Measurements from ENCODE around the gene ZNF362.
"Not testable (repeated sequence)": the region's sequence is repeated elsewhere in the genome, so short reads cannot be mapped to it uniquely, and the experiment has no call there.

ZNF362 gene

GRCh38 chr1:33305816-33306652, 49.7 kb downstream of the ZNF362 start:
- TF ChIP-seq, protein P1, sequence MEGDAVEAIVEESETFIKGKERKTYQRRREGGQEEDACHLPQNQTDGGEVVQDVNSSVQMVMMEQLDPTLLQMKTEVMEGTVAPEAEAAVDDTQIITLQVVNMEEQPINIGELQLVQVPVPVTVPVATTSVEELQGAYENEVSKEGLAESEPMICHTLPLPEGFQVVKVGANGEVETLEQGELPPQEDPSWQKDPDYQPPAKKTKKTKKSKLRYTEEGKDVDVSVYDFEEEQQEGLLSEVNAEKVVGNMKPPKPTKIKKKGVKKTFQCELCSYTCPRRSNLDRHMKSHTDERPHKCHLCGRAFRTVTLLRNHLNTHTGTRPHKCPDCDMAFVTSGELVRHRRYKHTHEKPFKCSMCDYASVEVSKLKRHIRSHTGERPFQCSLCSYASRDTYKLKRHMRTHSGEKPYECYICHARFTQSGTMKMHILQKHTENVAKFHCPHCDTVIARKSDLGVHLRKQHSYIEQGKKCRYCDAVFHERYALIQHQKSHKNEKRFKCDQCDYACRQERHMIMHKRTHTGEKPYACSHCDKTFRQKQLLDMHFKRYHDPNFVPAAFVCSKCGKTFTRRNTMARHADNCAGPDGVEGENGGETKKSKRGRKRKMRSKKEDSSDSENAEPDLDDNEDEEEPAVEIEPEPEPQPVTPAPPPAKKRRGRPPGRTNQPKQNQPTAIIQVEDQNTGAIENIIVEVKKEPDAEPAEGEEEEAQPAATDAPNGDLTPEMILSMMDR (IDR thresholded peaks at IDR 0.05; ENCODE audit: borderline replicate concordance, insufficient read depth, low read depth, low read length), result no peak
- H3K4me3 ChIP-seq (ENCODE audit: low read depth, low read length), result no peak overlapping the region

- TF ChIP-seq, protein P1 (IDR thresholded peaks at IDR 0.05; ENCODE audit: borderline replicate concordance, insufficient read depth, low read depth, low read length), result no peak
- no peak overlapping the region for H3K4me3 ChIP-seq (ENCODE audit: low read depth, low read length)
Measured at GRCh38 chr1:33306653-33307493, 50.6 kb downstream of the ZNF362 start.

- TF ChIP-seq, protein P1 (IDR thresholded peaks at IDR 0.05; ENCODE audit: borderline replicate concordance, insufficient read depth, low read depth, low read length), result no peak
- no peak overlapping the region for H3K4me3 ChIP-seq (ENCODE audit: low read depth, low read length)
Measured at GRCh38 chr1:33307494-33307864, 51.2 kb downstream of the ZNF362 start.

DNA sequence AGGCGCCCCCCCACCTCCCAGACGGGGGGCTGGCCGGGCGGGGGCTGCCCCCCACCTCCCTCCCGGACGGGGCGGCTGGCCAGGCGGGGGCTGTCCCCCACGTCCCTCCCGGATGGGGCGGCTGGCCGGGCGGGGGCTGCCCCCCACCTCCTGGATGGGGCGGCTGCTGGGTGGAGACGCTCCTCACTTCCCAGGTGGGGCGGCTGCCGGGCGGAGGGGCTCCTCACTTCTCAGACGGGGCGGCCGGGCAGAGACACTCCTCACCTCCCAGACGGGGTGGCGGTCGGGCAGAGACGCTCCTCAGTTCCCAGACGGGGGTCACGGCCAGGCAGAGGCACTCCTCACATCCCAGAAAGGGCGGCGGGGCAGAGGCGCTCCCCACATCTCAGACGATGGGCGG, 53.1 kb downstream of the ZNF362 start:
- H3K4me3 ChIP-seq (ENCODE audit: low read depth, low read length), result not testable (repeated sequence)

GRCh38 chr1:33310702-33311101, 54.4 kb downstream of the ZNF362 start:
- TF ChIP-seq, protein P1 (IDR thresholded peaks at IDR 0.05; ENCODE audit: borderline replicate concordance, insufficient read depth, low read depth, low read length), result no peak

DNA sequence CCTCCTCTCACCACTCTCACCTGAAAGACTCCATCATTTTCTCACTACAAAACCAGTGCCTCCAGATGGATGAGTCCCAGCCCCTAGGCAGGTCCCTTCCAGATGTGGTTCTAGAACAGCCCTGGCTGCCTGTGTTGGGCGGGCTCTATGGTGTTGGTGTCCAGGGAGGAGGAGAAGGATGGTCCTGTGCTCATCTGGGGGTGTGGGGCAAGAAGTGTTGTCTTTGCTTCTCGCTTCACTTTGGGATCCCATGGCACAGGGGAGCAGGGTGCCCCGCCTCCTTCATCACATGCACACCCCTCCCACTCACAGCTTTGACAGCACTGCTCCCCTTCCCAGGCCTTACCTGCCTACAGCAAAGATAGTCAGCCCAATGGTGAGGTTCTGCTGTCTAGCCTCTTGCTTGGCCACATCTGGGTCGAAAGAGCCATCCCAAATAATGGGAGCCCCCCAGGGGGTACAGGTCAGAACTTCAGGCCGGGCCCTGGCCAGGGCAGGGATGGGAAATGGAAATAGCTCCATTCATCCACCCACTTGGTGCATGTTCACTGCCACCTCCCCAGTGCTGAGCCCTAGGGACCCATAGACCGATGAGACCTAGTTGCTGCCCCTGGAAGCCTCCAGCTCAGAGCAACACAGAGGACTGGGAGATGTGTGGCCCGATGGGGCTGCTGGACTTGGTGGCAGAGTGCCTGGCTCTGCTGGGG, 55.6 kb downstream of the ZNF362 start:
- no peak overlapping the region for H3K4me3 ChIP-seq (ENCODE audit: low read depth, low read length)
- TF ChIP-seq, protein P1 (IDR thresholded peaks at IDR 0.05; ENCODE audit: borderline replicate concordance, insufficient read depth, low read depth, low read length), result no peak

More at GRCh38 chr1:33310702-33311101, 54.4 kb downstream of the ZNF362 start:
- H3K4me3 ChIP-seq (ENCODE audit: low read depth, low read length), result no peak overlapping the region

DNA sequence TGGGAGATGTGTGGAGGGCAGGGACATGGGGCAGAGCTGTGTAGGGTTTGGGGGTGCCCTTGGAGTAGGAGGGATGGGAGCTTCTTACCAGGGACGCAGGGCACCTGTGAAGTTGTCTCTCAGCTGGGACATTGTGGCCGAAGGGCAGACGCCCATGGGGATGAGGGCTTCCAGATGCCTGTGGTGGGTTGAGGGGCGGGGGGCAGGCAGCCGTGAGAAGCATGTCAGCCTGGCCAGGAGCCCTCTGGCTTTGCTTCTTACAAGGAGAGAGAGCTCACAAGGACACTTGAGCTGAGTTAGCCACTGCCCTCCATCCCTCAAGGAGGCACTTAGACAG, 56.1 kb downstream of the ZNF362 start:
- no peak overlapping the region for H3K4me3 ChIP-seq (ENCODE audit: low read depth, low read length)

More for the DNA sequence above, 56.1 kb downstream of the ZNF362 start:
- TF ChIP-seq, protein P1 (IDR thresholded peaks at IDR 0.05; ENCODE audit: borderline replicate concordance, insufficient read depth, low read depth, low read length), result no peak

All from GM12875 (cell line).